SK-N-SH (cell line): ENCODE measurements around the gene PRR12.

ENCODE experiments used
- EZH2phosphoT487 ChIP-seq: fragments of 200-600 bp; sonication (generic); IDR thresholded peaks from 2 replicates; pipeline ENCODE4 v1.6.1; 2017; ENCODE audit warnings: low read depth, mixed run types, mild to moderate bottlenecking, antibody characterized with exemption, moderate library complexity, borderline replicate concordance
- FOSL2 ChIP-seq: IDR thresholded peaks from 2 replicates; pipeline ENCODE4 v1.4.0; 2012; ENCODE audit warnings: low read depth, mild to moderate bottlenecking, moderate library complexity, borderline replicate concordance
- GABPA ChIP-seq: IDR thresholded peaks from 2 replicates; pipeline ENCODE4 v1.4.0; 2012; ENCODE audit warnings: low read depth, mild to moderate bottlenecking
- JUND ChIP-seq: IDR thresholded peaks from 2 replicates; pipeline ENCODE4 v1.4.0; 2012
- MXI1 ChIP-seq: IDR thresholded peaks from 2 replicates; pipeline ENCODE4 v1.6.1; 2012; ENCODE audit warnings: mild to moderate bottlenecking, low read depth, low read length, improper control_type of control experiment
- NFIC ChIP-seq: IDR thresholded peaks from 2 replicates; pipeline ENCODE4 v1.4.0; 2012; ENCODE audit warnings: borderline replicate concordance
- POLR2AphosphoS5 ChIP-seq: IDR thresholded peaks from 2 replicates; pipeline ENCODE4 v1.6.1; 2012; ENCODE audit warnings: low read depth, low read length
- RCOR1 ChIP-seq: fragments of 150-350 bp; IDR thresholded peaks from 2 replicates; pipeline ENCODE4 v1.6.1; 2017; ENCODE audit warnings: antibody characterized with exemption, low read length
- SIN3A ChIP-seq: IDR thresholded peaks from 2 replicates; pipeline ENCODE4 v1.6.1; 2012; ENCODE audit warnings: low read depth, mild to moderate bottlenecking, low read length, moderate library complexity, borderline replicate concordance
- YY1 ChIP-seq: IDR thresholded peaks from 2 replicates; pipeline ENCODE4 v1.4.0; 2012; ENCODE audit warnings: low read depth, mild to moderate bottlenecking
- TF ChIP-seq, protein P1 (sequence below): IDR thresholded peaks from 2 replicates; pipeline ENCODE4 v1.4.0; 2012; ENCODE audit warnings: low read depth
- TF ChIP-seq, protein P2 (sequence below): fragments of 200-600 bp; sonication (generic); IDR thresholded peaks from 2 replicates; pipeline ENCODE4 v1.6.1; 2017; ENCODE audit warnings: antibody characterized with exemption, mild to moderate bottlenecking, moderate library complexity

DNA sequence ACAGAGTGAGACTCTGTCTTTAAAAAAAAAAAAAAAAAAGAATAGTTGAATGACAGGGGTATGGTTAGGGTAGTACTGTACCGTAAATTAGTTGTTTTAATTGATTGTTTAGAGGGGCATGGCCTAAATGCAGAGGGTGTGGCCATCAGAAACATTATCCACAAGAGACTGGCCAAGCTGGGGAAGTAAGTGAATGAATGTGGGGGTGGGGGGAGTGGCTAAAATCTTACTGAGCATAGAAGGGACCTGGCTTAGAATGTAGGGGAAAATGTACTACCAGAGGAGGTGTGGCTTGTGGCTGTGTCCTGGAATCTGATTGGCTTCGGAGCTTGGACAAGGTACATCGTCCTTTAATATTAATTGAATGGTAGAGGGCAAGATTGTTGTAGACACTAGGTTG, 78.5 kb downstream of the PRR12 start:
- TF ChIP-seq FOSL2 (no peak), GABPA (no peak), JUND (no peak), YY1 (no peak), MXI1 (no peak), EZH2phosphoT487 (no peak), SIN3A (no peak), POLR2AphosphoS5 (no peak), RCOR1 (no peak), NFIC (no peak)
- TF ChIP-seq, protein P1, sequence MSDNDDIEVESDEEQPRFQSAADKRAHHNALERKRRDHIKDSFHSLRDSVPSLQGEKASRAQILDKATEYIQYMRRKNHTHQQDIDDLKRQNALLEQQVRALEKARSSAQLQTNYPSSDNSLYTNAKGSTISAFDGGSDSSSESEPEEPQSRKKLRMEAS, result no peak
- TF ChIP-seq, protein P2, sequence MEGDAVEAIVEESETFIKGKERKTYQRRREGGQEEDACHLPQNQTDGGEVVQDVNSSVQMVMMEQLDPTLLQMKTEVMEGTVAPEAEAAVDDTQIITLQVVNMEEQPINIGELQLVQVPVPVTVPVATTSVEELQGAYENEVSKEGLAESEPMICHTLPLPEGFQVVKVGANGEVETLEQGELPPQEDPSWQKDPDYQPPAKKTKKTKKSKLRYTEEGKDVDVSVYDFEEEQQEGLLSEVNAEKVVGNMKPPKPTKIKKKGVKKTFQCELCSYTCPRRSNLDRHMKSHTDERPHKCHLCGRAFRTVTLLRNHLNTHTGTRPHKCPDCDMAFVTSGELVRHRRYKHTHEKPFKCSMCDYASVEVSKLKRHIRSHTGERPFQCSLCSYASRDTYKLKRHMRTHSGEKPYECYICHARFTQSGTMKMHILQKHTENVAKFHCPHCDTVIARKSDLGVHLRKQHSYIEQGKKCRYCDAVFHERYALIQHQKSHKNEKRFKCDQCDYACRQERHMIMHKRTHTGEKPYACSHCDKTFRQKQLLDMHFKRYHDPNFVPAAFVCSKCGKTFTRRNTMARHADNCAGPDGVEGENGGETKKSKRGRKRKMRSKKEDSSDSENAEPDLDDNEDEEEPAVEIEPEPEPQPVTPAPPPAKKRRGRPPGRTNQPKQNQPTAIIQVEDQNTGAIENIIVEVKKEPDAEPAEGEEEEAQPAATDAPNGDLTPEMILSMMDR, result no peak
